Vagina (tissue), 2 donors: Measurements from ENCODE around the gene TGFBR2. TPM values are rescaled to one million over a fixed set of nuclear protein-coding genes. Genes with fewer than 3 reads are reported as not detected.

Source experiments
- DNase-seq, 2 donors: peaks; one replicate each; pipeline ENCODE4 v3.0.0-alpha.2; 2017; ENCODE audit errors: extremely low spot score in 2 of 2
- H3K27ac ChIP-seq: fragments of 200-600 bp; sonication (generic); one replicate; pipeline ENCODE4 v1.5.1; 2019
- H3K27me3 ChIP-seq: fragments of 200-600 bp; sonication (generic); one replicate; pipeline ENCODE4 v1.5.1; 2019
- H3K36me3 ChIP-seq, 2 donors: fragments of 200-600 bp; sonication (generic); one replicate each; pipeline ENCODE4 v1.5.1; 2017 to 2019
- H3K4me1 ChIP-seq: fragments of 200-600 bp; sonication (generic); one replicate; pipeline ENCODE4 v1.5.1; 2019
- H3K4me3 ChIP-seq, 2 donors: fragments of 200-600 bp; sonication (generic); 1 replicate in 1 of 2; 2 replicates in 1 of 2; pipeline ENCODE4 v1.5.1; 2016 to 2019
- H3K9me3 ChIP-seq: fragments of 200-600 bp; sonication (generic); one replicate; pipeline ENCODE4 v1.5.1; 2019
- CTCF ChIP-seq, 3 experiments: fragments of 450-650 bp in 2 of 3; fragments of 200-600 bp in 1 of 3; sonication (generic) in 1 of 3; IDR thresholded peaks; one replicate each; pipeline ENCODE4 v1.5.1; 2017 to 2019; ENCODE audit warnings: antibody characterized with exemption in 3 of 3, mild to moderate bottlenecking in 2 of 3, moderate library complexity in 2 of 3
- POLR2A ChIP-seq, 2 donors: fragments of 450-650 bp; IDR thresholded peaks; one replicate each; pipeline ENCODE4 v1.6.1; 2017; ENCODE audit warnings: antibody characterized with exemption in 2 of 2, mild to moderate bottlenecking in 2 of 2, moderate library complexity in 2 of 2
- POLR2AphosphoS5 ChIP-seq, 2 donors: sonication (generic); formaldehyde crosslinking; IDR thresholded peaks; one replicate each; pipeline ENCODE4 v1.9.0; 2017; ENCODE audit warnings: antibody characterized with exemption in 2 of 2, mild to moderate bottlenecking in 2 of 2, low read depth in 1 of 2; ENCODE audit not compliant: insufficient read depth in 1 of 2
- intact Hi-C: fragments of 100-400 bp; cut with DNase I; formaldehyde crosslinking; loops from one replicate; pipeline ENCODE4 v1.15.1; 2023
- total RNA-seq: library from RNA; depleted of rRNA; stranded (reverse); fragments of >200 nt; gene quantifications from one replicate; pipeline ENCODE4 v1.2.3, GENCODE V29; 2016

TGFBR2 gene
- total RNA-seq, 1 donor from 2014 or later, result 176 TPM

- Histone ChIP-seq H3K9me3 (no peaks in the 10 kb centered on the region), H3K4me3 (no peak overlapping the region), H3K27ac (no peak overlapping the region), H3K27me3 (no peaks in the 10 kb centered on the region), H3K4me1 (peaks cover 68% of the 10 kb centered on the region), H3K36me3 (no peaks in the 10 kb centered on the region)
- no peak for DNase-seq
- TF ChIP-seq CTCF (IDR thresholded peaks at IDR 0.05), result no peak
- TF ChIP-seq POLR2AphosphoS5 (IDR thresholded peaks at IDR 0.05; ENCODE audit: insufficient read depth in 1 of 2, low read depth in 1 of 2), result no peak
- TF ChIP-seq POLR2A (IDR thresholded peaks at IDR 0.05), result no peak
- intact Hi-C loops, result no loop called here
Measured at GRCh38 chr3:30640851-30641250, 34.5 kb downstream of the TGFBR2 start.

- no peak for DNase-seq
- peaks cover 0 to 4% of the 10 kb centered on the region in 2 donors for H3K36me3 ChIP-seq
- peak overlapping the region; percentile 63 for H3K27ac ChIP-seq
- intact Hi-C loops, result no loop called here
- H3K27me3 ChIP-seq, result no peaks in the 10 kb centered on the region
- peaks cover 66% of the 10 kb centered on the region for H3K4me1 ChIP-seq
- no peaks in the 10 kb centered on the region for H3K9me3 ChIP-seq
- no peak overlapping the region for H3K4me3 ChIP-seq
- TF ChIP-seq POLR2AphosphoS5 (IDR thresholded peaks at IDR 0.05; ENCODE audit: insufficient read depth in 1 of 2, low read depth in 1 of 2) (no peak), POLR2A (IDR thresholded peaks at IDR 0.05) (no peak), CTCF (IDR thresholded peaks at IDR 0.05) (no peak)
Measured at GRCh38 chr3:30641416-30642251, 35.2 kb downstream of the TGFBR2 start.

- Histone ChIP-seq H3K4me3 (no peak overlapping the region), H3K36me3 (peaks cover 0 to 16% of the 10 kb centered on the region in 2 donors), H3K4me1 (peaks cover 78% of the 10 kb centered on the region), H3K27me3 (no peaks in the 10 kb centered on the region), H3K27ac (peak overlapping the region; percentile 63), H3K9me3 (no peaks in the 10 kb centered on the region)
- DNase-seq, result no peak
- TF ChIP-seq CTCF (IDR thresholded peaks at IDR 0.05) (no peak), POLR2A (IDR thresholded peaks at IDR 0.05) (no peak), POLR2AphosphoS5 (IDR thresholded peaks at IDR 0.05; ENCODE audit: insufficient read depth in 1 of 2, low read depth in 1 of 2) (no peak)
- intact Hi-C loops, result no loop called here
Measured at GRCh38 chr3:30642849-30643361, 36.5 kb downstream of the TGFBR2 start.

GRCh38 chr3:30643763-30644462 is 37.5 kb downstream of the TGFBR2 start:
- Histone ChIP-seq H3K4me3 (no peak overlapping the region), H3K27me3 (no peaks in the 10 kb centered on the region), H3K27ac (peak overlapping the region; percentile 63), H3K4me1 (peaks cover 79% of the 10 kb centered on the region), H3K36me3 (peaks cover 0 to 25% of the 10 kb centered on the region in 2 donors), H3K9me3 (no peaks in the 10 kb centered on the region)
- intact Hi-C loops, result no loop called here
- TF ChIP-seq POLR2A (IDR thresholded peaks at IDR 0.05) (no peak), CTCF (IDR thresholded peaks at IDR 0.05) (no peak), POLR2AphosphoS5 (IDR thresholded peaks at IDR 0.05; ENCODE audit: insufficient read depth in 1 of 2, low read depth in 1 of 2) (no peak)
- DNase-seq, result no peak
